ENCODE measurements around the gene ZBTB8A. TPM values are rescaled to one million over a fixed set of nuclear protein-coding genes. Genes with fewer than 3 reads are reported as not detected.

Gene ZBTB8A
- total RNA-seq, 2 experiments from 2014 or later: 0.29 to 0.54 TPM

GRCh38 chr1:32539584-32540571, 651 bp downstream of the ZBTB8A start:
- Histone ChIP-seq H2AFZ (ENCODE audit: low read length) (no peak overlapping the region), H3K36me3 (ENCODE audit: insufficient read depth, low read length) (no peaks in the 10 kb centered on the region), H3K9me2 (ENCODE audit: insufficient read depth, low read length) (no peaks in the 10 kb centered on the region), H3K4me1 (ENCODE audit: insufficient read depth, low read length, poor library complexity, severe bottlenecking) (peaks cover 7% of the 10 kb centered on the region), H3K79me2 (ENCODE audit: insufficient read depth, low read depth, low read length) (no peaks in the 10 kb centered on the region), H4K20me1 (ENCODE audit: insufficient read depth, low read length) (no peaks in the 10 kb centered on the region), H3K4me3 (ENCODE audit: low read depth, low read length, poor library complexity, severe bottlenecking) (peak overlapping the region; percentile 47), H3K9me3 (ENCODE audit: low read length) (no peaks in the 10 kb centered on the region), H3K4me2 (ENCODE audit: low read length) (peak overlapping the region; percentile 54; the same call in 1 of the 2 replicates), H3K27ac (ENCODE audit: low read depth, low read length, poor library complexity, severe bottlenecking) (no peak overlapping the region)
- DNase-seq (ENCODE audit: low spot score): peak; percentile 11
- intact Hi-C loops (cut with micrococcal nuclease; ENCODE audit: unreplicated experiment): no loop called here
- TF ChIP-seq, protein P1, sequence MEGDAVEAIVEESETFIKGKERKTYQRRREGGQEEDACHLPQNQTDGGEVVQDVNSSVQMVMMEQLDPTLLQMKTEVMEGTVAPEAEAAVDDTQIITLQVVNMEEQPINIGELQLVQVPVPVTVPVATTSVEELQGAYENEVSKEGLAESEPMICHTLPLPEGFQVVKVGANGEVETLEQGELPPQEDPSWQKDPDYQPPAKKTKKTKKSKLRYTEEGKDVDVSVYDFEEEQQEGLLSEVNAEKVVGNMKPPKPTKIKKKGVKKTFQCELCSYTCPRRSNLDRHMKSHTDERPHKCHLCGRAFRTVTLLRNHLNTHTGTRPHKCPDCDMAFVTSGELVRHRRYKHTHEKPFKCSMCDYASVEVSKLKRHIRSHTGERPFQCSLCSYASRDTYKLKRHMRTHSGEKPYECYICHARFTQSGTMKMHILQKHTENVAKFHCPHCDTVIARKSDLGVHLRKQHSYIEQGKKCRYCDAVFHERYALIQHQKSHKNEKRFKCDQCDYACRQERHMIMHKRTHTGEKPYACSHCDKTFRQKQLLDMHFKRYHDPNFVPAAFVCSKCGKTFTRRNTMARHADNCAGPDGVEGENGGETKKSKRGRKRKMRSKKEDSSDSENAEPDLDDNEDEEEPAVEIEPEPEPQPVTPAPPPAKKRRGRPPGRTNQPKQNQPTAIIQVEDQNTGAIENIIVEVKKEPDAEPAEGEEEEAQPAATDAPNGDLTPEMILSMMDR (conservative IDR thresholded peaks at IDR 0.05; ENCODE audit: low read length): no peak
- TF ChIP-seq EZH2phosphoT487 (IDR thresholded peaks at IDR 0.05; ENCODE audit: borderline replicate concordance, low read depth, low read length): peak; percentile 81; the same call in 1 of the 2 replicates
- CTCF ChIA-PET (ENCODE audit: unreplicated experiment): no interaction called here
- POLR2A ChIA-PET: interaction anchor here (0.5 kb wide), 1 partner anchor 8 kb away, joined by 7 read pairs; no protein-coding TSS in a partner anchor
- no TSS peak for BruUV-seq (replicated peaks)

GRCh38 chr1:32540605-32541004, 1.4 kb downstream of the ZBTB8A start:
- Histone ChIP-seq H3K79me2 (ENCODE audit: insufficient read depth, low read depth, low read length) (no peaks in the 10 kb centered on the region), H4K20me1 (ENCODE audit: insufficient read depth, low read length) (no peaks in the 10 kb centered on the region), H3K27ac (ENCODE audit: low read depth, low read length, poor library complexity, severe bottlenecking) (no peak overlapping the region), H3K9me2 (ENCODE audit: insufficient read depth, low read length) (no peaks in the 10 kb centered on the region), H3K36me3 (ENCODE audit: insufficient read depth, low read length) (no peaks in the 10 kb centered on the region), H2AFZ (ENCODE audit: low read length) (no peak overlapping the region), H3K4me1 (ENCODE audit: insufficient read depth, low read length, poor library complexity, severe bottlenecking) (peaks cover 7% of the 10 kb centered on the region), H3K4me2 (ENCODE audit: low read length) (no peak overlapping the region), H3K4me3 (ENCODE audit: low read depth, low read length, poor library complexity, severe bottlenecking) (no peak overlapping the region), H3K9me3 (ENCODE audit: low read length) (no peaks in the 10 kb centered on the region)
- CTCF ChIA-PET (ENCODE audit: unreplicated experiment): no interaction called here
- no TSS peak for BruUV-seq (replicated peaks)
- TF ChIP-seq EZH2phosphoT487 (IDR thresholded peaks at IDR 0.05; ENCODE audit: borderline replicate concordance, low read depth, low read length): no peak
- TF ChIP-seq, protein P1 (conservative IDR thresholded peaks at IDR 0.05; ENCODE audit: low read length): no peak
- POLR2A ChIA-PET: no interaction called here
- DNase-seq (ENCODE audit: low spot score): no peak
- intact Hi-C loops (cut with micrococcal nuclease; ENCODE audit: unreplicated experiment): no loop called here

GRCh38 chr1:32541064-32541566, 1.9 kb downstream of the ZBTB8A start:
- CTCF ChIA-PET (ENCODE audit: unreplicated experiment): no interaction called here
- H3K4me1 ChIP-seq (ENCODE audit: insufficient read depth, low read length, poor library complexity, severe bottlenecking): peaks cover 3% of the 10 kb centered on the region
- H3K4me2 ChIP-seq (ENCODE audit: low read length): no peak overlapping the region
- no peaks in the 10 kb centered on the region for H4K20me1 ChIP-seq (ENCODE audit: insufficient read depth, low read length)
- TF ChIP-seq, protein P1 (conservative IDR thresholded peaks at IDR 0.05; ENCODE audit: low read length): no peak
- no peak for TF ChIP-seq EZH2phosphoT487 (IDR thresholded peaks at IDR 0.05; ENCODE audit: borderline replicate concordance, low read depth, low read length)
- intact Hi-C loops (cut with micrococcal nuclease; ENCODE audit: unreplicated experiment): no loop called here
- DNase-seq (ENCODE audit: low spot score): no peak
- POLR2A ChIA-PET: no interaction called here
- no peaks in the 10 kb centered on the region for H3K9me3 ChIP-seq (ENCODE audit: low read length)
- no peaks in the 10 kb centered on the region for H3K79me2 ChIP-seq (ENCODE audit: insufficient read depth, low read depth, low read length)
- no peaks in the 10 kb centered on the region for H3K36me3 ChIP-seq (ENCODE audit: insufficient read depth, low read length)
- no peak overlapping the region for H2AFZ ChIP-seq (ENCODE audit: low read length)
- no peak overlapping the region for H3K4me3 ChIP-seq (ENCODE audit: low read depth, low read length, poor library complexity, severe bottlenecking)
- H3K27ac ChIP-seq (ENCODE audit: low read depth, low read length, poor library complexity, severe bottlenecking): no peak overlapping the region
- H3K9me2 ChIP-seq (ENCODE audit: insufficient read depth, low read length): no peaks in the 10 kb centered on the region
- no TSS peak for BruUV-seq (replicated peaks)
